ENCODE data around the gene PXDN.
"Not testable (repeated sequence)": the region's sequence is repeated elsewhere in the genome, so short reads cannot be mapped to it uniquely, and the experiment has no call there.

The PXDN gene

DNA sequence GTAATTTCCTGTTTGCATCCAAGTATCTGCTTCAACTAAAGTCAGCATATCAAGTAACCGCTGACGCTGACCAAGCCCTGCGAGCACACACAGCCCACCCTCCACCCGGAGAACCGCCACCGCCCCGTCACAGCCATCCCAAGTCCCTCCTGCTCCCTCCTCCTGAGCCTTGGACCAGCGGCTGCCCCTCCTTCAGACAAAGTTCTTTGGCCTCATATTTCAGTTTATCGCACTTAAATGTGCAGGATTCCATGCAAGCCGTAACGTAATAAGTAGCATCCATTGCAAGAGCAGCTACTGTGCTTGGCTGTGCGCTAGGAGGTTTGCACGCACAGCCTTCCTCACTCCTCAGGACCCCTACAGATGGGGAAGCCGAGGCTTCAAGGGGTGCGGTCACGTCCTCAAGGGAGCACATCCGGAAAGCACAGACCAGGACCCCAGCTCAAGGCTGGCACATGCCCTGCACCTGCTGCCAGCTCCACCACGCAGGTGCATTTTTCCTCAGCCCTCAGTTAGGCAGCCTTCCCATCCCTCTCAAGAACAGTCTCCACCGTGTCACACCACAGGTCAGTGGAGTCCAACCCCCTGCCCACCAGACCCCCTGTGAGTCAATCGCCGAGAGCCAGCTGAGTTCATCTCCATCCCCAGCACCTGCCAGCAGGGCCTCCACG, 17.1 kb downstream of the PXDN start:
- Mint-ChIP-seq H3K27me3 (no peaks in the 10 kb centered on the region), H3K27ac (no peak overlapping the region), H3K4me1 (ENCODE audit: low read depth in 2 of 2) (no peaks in the 10 kb centered on the region), H3K4me3 (no peak overlapping the region), H3K9me3 (peaks cover 0 to 2% of the 10 kb centered on the region in 2 donors), H3K36me3 (ENCODE audit: insufficient read depth) (no peaks in the 10 kb centered on the region)
- no peak for DNase-seq
- ATAC-seq (replicated peaks): no peak

- Mint-ChIP-seq H3K9me3 (peaks cover 0 to 2% of the 10 kb centered on the region in 2 donors), H3K27ac (no peak overlapping the region), H3K4me1 (ENCODE audit: low read depth in 2 of 2) (no peaks in the 10 kb centered on the region), H3K36me3 (ENCODE audit: insufficient read depth) (no peaks in the 10 kb centered on the region), H3K27me3 (no peaks in the 10 kb centered on the region), H3K4me3 (no peak overlapping the region)
- DNase-seq (no peak), ATAC-seq (replicated peaks) (no peak)
These were observed 17.8 kb downstream of the PXDN start for GRCh38 chr2:1726558-1726957.

GRCh38 chr2:1724351-1724750, 20.0 kb downstream of the PXDN start:
- not testable (repeated sequence) for H3K27ac Mint-ChIP-seq; H3K4me3 Mint-ChIP-seq; DNase-seq; H3K9me3 Mint-ChIP-seq; H3K4me1 Mint-ChIP-seq (ENCODE audit: low read depth in 2 of 2); H3K36me3 Mint-ChIP-seq (ENCODE audit: insufficient read depth); H3K27me3 Mint-ChIP-seq; ATAC-seq (replicated peaks)

GRCh38 chr2:1723397-1724042, 20.8 kb downstream of the PXDN start:
- Mint-ChIP-seq H3K27ac (no peak overlapping the region), H3K36me3 (ENCODE audit: insufficient read depth) (no peaks in the 10 kb centered on the region), H3K27me3 (no peaks in the 10 kb centered on the region), H3K4me1 (ENCODE audit: low read depth in 2 of 2) (no peaks in the 10 kb centered on the region), H3K9me3 (peaks cover 0 to 1% of the 10 kb centered on the region in 2 donors), H3K4me3 (no peak overlapping the region)
- no peak for ATAC-seq (replicated peaks)
- DNase-seq: no peak

GRCh38 chr2:1722692-1723091, 21.6 kb downstream of the PXDN start:
- Mint-ChIP-seq H3K36me3 (ENCODE audit: insufficient read depth) (no peaks in the 10 kb centered on the region), H3K27me3 (no peaks in the 10 kb centered on the region), H3K9me3 (peaks cover 7 to 10% of the 10 kb centered on the region in 2 donors), H3K4me1 (ENCODE audit: low read depth in 2 of 2) (no peaks in the 10 kb centered on the region), H3K4me3 (no peak overlapping the region), H3K27ac (no peak overlapping the region)
- DNase-seq (no peak), ATAC-seq (replicated peaks) (no peak)

DNA sequence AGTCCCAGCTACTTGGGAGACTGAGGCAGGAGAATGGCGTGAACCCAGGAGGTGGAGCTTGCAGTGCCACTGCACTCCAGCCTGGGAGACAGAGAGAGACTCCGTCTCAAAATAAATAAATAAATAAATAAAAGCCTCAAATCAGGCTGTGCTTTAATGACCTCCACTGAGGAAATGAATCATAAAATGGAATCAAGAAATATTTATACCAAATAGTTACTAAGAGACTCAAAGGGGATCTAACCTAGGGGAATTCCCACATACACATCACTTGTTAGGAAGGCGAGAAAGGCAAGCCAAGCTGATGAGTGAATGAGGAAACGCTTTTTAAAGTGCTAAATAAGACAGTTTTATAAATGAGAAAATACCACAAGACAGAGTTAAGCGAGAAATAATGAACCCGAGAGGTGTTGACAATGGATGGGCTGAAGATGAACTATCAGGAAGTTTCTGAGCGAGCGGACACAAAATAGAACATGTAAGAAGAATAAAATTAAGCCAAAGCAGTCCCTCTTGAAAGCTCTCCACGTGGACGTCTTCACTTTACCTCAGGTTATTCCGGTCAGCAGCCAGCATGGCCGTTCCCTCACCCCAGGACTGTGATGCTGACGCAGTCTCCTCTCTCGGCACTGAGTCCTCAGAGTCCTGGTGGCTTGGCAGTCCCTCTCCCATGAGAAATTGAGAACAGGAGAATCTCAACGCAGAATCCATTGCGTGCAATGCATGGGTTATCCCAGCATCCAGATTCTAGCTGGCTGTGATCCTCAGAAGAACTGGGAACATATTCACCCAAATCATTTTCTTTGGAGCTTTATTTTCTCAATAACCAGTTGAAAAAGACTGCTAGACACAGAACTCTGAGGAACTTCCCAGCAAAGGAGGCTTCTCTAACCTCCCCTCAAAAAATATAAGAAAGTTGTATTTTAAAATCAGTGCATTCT, 22.3 kb downstream of the PXDN start:
- Mint-ChIP-seq H3K4me3 (no peak overlapping the region), H3K36me3 (ENCODE audit: insufficient read depth) (no peaks in the 10 kb centered on the region), H3K27ac (no peak overlapping the region), H3K27me3 (no peaks in the 10 kb centered on the region), H3K9me3 (peaks cover 10 to 11% of the 10 kb centered on the region in 2 donors), H3K4me1 (ENCODE audit: low read depth in 2 of 2) (no peaks in the 10 kb centered on the region)
- ATAC-seq (replicated peaks) (no peak), DNase-seq (no peak)

DNA sequence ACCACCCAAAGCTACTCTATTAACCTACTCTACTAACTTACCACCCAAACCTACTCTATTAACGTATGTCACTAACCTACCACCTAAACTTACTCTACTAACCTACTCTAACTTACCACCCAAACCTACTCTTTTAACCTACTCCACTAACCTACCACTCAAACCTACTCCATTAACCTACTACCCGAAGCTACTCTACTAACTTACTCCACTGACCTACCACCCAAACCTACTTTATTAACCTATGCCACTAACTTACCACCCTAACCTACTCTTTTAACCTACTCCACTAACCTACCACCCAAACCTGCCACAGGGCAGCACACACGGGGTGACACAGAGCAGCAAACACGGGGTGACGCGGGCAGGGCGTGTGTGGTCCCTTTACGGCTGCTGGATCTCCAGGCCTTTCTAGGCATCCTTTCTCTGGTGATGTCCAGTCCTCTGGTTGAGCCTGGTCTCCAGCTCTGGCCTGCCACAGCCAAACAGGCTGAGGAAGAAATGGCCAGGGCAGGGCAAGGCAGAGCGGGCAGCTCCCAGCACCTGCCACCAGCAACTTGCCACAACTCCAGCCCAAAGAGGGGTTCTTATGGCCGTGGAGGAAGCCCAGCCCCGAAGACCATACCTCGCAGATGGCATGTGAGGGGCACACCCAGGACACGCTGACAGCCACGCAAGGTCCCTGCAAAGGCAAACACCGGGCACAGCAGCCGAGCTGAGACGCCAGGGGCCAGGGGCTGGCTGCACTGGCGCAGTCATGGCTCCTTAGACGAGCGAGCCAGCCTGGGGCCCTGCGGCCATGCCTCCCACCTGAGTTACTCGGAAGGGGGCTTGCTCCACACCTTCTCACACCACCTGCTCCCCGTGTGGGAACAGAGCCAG, 25.7 kb downstream of the PXDN start:
- no peak for DNase-seq
- no peaks in the 10 kb centered on the region for H3K4me1 Mint-ChIP-seq (ENCODE audit: low read depth in 2 of 2)
- no peaks in the 10 kb centered on the region for H3K36me3 Mint-ChIP-seq (ENCODE audit: insufficient read depth)
- ATAC-seq (replicated peaks): no peak
- H3K9me3 Mint-ChIP-seq: peaks cover 10 to 11% of the 10 kb centered on the region in 2 donors
- peaks cover 0 to 8% of the 10 kb centered on the region in 2 donors for H3K27me3 Mint-ChIP-seq
- no peak overlapping the region for H3K4me3 Mint-ChIP-seq
- H3K27ac Mint-ChIP-seq: no peak overlapping the region

DNA sequence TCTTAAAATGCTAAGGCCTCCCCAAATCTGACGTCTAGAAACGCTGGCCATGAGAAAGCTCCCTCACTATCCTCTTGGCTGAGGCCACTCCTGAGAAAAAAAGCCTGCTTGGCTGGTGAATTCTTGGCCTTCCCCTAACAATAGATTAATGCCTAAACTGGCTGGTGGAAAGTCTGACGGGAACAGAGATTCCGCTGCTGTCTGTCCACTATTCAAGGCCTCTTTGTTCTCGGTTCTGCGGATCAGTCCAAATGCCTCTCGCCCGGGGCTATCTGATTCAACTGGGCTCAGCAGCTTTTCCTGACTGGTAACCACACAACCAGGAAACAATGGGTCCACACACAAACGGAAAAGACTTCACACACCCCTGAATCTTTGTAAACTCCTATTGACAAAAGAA, 27.2 kb downstream of the PXDN start:
- Mint-ChIP-seq H3K4me1 (ENCODE audit: low read depth in 2 of 2) (no peaks in the 10 kb centered on the region), H3K27me3 (peaks cover 0 to 8% of the 10 kb centered on the region in 2 donors), H3K9me3 (peaks cover 10 to 11% of the 10 kb centered on the region in 2 donors), H3K4me3 (no peak overlapping the region), H3K27ac (no peak overlapping the region), H3K36me3 (ENCODE audit: insufficient read depth) (no peaks in the 10 kb centered on the region)
- DNase-seq: no peak
- no peak for ATAC-seq (replicated peaks)

- Mint-ChIP-seq H3K9me3 (peaks cover 10 to 11% of the 10 kb centered on the region in 2 donors), H3K27me3 (peaks cover 0 to 8% of the 10 kb centered on the region in 2 donors), H3K4me3 (no peak overlapping the region), H3K4me1 (ENCODE audit: low read depth in 2 of 2) (no peaks in the 10 kb centered on the region), H3K36me3 (ENCODE audit: insufficient read depth) (no peaks in the 10 kb centered on the region), H3K27ac (no peak overlapping the region)
- DNase-seq (no peak), ATAC-seq (replicated peaks) (no peak)
These were observed 27.9 kb downstream of the PXDN start for GRCh38 chr2:1716441-1716840.

DNA sequence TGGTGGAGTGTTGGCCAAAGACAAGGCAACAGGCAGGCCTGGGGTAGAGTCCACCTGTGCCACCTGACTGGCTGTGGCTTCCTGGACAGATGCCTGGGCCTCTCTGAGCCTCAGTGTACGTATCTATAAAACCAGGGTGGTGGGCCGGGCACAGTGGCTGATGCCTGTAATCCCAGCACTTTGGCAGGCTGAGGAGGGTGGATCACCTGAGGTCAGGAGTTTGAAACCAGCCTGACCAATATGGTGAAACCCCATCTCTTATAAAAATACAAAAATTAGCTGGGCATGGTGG, 28.4 kb downstream of the PXDN start:
- H3K4me1 Mint-ChIP-seq (ENCODE audit: low read depth in 2 of 2); H3K27ac Mint-ChIP-seq; H3K4me3 Mint-ChIP-seq; H3K36me3 Mint-ChIP-seq (ENCODE audit: insufficient read depth); DNase-seq; ATAC-seq (replicated peaks); H3K27me3 Mint-ChIP-seq: not testable (repeated sequence)
- peaks cover 10 to 11% of the 10 kb centered on the region in 2 donors for H3K9me3 Mint-ChIP-seq

- H3K27me3 Mint-ChIP-seq: peaks cover 0 to 8% of the 10 kb centered on the region in 2 donors
- ATAC-seq (replicated peaks) (no peak), DNase-seq (no peak)
- H3K36me3 Mint-ChIP-seq (ENCODE audit: insufficient read depth): no peaks in the 10 kb centered on the region
- no peak overlapping the region for H3K27ac Mint-ChIP-seq
- no peaks in the 10 kb centered on the region for H3K4me1 Mint-ChIP-seq (ENCODE audit: low read depth in 2 of 2)
- H3K9me3 Mint-ChIP-seq: peaks cover 10 to 11% of the 10 kb centered on the region in 2 donors
- no peak overlapping the region for H3K4me3 Mint-ChIP-seq
These were observed 28.9 kb downstream of the PXDN start for GRCh38 chr2:1715184-1716013.

GRCh38 chr2:1714291-1715064, 29.8 kb downstream of the PXDN start:
- no peak for DNase-seq
- H3K27me3 Mint-ChIP-seq: peaks cover 0 to 8% of the 10 kb centered on the region in 2 donors
- no peak overlapping the region for H3K27ac Mint-ChIP-seq
- no peaks in the 10 kb centered on the region for H3K4me1 Mint-ChIP-seq (ENCODE audit: low read depth in 2 of 2)
- no peaks in the 10 kb centered on the region for H3K36me3 Mint-ChIP-seq (ENCODE audit: insufficient read depth)
- no peak overlapping the region for H3K4me3 Mint-ChIP-seq
- peaks cover 10 to 11% of the 10 kb centered on the region in 2 donors for H3K9me3 Mint-ChIP-seq
- ATAC-seq (replicated peaks): no peak
